ENCODE results near the gene LIPA. TPM values are rescaled to one million over a fixed set of nuclear protein-coding genes. Genes with fewer than 3 reads are reported as not detected.

The LIPA gene
- total RNA-seq (2021) (38.0 and 40.3 TPM in 2 replicates), Bru-seq, nascent RNA (percentile 51 among the genes with signal in this experiment), BruChase-seq, experiment 1, labeled RNA remaining after a 2-hour chase (percentile 53 among the genes with signal in this experiment), BruChase-seq, experiment 2, labeled RNA remaining after a 6-hour chase (percentile 58 among the genes with signal in this experiment)
- long read RNA-seq, transcript LIPA-202 (10 exons, 2,782 nt): major isoform, 64 of 81 reads
- long read RNA-seq, partial matches to known transcripts: 5 of 81 reads
- long read RNA-seq, other reads (novel, unspliced or antisense): 11 of 81 reads

DNA sequence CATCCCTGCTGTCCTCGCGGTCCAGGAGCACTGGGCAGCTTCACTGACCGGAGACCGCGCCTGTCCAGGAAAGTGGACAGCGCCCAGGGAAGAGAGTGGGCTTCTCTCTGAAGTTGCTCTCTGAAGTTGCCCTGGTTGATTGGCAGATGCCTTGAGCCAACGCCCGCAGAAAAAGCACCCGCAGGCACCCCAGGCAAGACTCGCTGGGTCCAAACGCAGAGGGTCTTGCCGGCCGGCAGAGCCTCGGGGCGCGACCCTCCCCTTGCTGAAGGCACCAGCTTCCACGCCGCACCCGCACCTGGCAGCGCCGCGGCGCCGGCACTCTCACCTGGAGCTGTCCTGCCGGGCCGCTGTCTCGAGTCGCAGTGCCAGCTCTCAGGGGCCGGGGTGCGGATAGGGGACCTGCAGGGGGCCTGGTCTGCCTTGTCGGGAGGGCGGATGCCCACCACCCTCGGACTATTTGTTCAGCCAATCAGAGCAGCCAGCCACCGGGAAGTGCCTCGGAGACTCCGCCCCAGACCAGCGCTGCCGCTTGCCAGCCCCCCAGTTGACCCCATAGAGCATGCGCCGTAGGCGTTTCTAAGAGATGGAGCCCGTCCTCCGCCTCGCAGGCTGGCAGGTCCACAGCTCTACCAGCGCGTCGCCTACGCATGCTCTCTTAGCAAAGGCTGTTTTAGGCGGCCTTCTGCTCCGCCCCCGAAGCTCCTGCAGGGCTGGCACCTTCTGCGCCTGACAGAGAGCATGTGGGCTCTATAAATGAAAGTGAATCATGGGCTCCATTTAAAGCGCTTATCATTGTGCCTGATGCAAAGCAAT is at the start of gene LIPA:
TSS of gene LIPA (minus strand) at position 367 of the 816 bp plus-strand sequence. CDS start 4,127 bp downstream, outside the sequence.
- no peaks in the 10 kb centered on the region for H3K27me3 ChIP-seq (replicated peaks; ENCODE audit: insufficient read depth, low read depth, low read length, poor library complexity)
- BruUV-seq (replicated peaks): no TSS peak
- H3K4me1 ChIP-seq (ENCODE audit: insufficient read depth, low read length, poor library complexity, severe bottlenecking): peaks cover 6% of the 10 kb centered on the region
- TF ChIP-seq EZH2 (IDR thresholded peaks at IDR 0.05; ENCODE audit: borderline replicate concordance, low read depth, low read length, poor library complexity, severe bottlenecking): no peak
- TF ChIP-seq, protein P1, sequence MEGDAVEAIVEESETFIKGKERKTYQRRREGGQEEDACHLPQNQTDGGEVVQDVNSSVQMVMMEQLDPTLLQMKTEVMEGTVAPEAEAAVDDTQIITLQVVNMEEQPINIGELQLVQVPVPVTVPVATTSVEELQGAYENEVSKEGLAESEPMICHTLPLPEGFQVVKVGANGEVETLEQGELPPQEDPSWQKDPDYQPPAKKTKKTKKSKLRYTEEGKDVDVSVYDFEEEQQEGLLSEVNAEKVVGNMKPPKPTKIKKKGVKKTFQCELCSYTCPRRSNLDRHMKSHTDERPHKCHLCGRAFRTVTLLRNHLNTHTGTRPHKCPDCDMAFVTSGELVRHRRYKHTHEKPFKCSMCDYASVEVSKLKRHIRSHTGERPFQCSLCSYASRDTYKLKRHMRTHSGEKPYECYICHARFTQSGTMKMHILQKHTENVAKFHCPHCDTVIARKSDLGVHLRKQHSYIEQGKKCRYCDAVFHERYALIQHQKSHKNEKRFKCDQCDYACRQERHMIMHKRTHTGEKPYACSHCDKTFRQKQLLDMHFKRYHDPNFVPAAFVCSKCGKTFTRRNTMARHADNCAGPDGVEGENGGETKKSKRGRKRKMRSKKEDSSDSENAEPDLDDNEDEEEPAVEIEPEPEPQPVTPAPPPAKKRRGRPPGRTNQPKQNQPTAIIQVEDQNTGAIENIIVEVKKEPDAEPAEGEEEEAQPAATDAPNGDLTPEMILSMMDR (conservative IDR thresholded peaks at IDR 0.05; ENCODE audit: low read depth, low read length): no peak
- peaks cover 4% of the 10 kb centered on the region for H3K9me3 ChIP-seq (ENCODE audit: low read depth, low read length, poor library complexity, severe bottlenecking)
- intact Hi-C loops (cut with micrococcal nuclease; ENCODE audit: unreplicated experiment): no loop called here
- POLR2A ChIA-PET (ENCODE audit: low non-redundant PET): no interaction called here
- peak within 1 kb of the TSS; percentile 73 for H3K27ac ChIP-seq (ENCODE audit: low read depth, low read length, poor library complexity, severe bottlenecking)
- CTCF ChIA-PET: no interaction called here
- H3K4me3 ChIP-seq (ENCODE audit: low read depth, low read length, poor library complexity, severe bottlenecking): peak within 1 kb of the TSS; percentile 96
- peak; percentile 99 for DNase-seq (ENCODE audit: low spot score)
- no peaks in the 10 kb centered on the region for H3K36me3 ChIP-seq (ENCODE audit: insufficient read depth, low read length, poor library complexity, severe bottlenecking)

DNA sequence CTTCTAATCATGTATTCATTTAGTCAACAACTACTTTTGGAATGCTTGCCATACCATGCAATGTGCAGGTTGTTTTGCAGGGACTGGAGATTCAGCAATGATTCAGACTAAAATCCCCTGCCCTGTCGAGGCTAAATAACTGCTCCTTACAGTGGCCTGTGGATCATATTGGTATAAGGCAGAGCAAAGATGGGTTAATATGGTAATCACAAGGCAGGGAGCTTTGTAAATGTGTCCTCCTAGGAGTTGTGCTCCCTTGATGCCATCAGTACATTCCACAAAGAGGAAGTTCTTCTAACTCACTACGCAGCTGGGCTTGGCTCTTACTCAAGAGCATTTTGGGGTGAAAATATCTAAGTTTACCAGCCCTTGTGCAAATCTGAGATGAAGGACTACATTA is 49.7 kb upstream of the LIPA start:
- peak overlapping the region; percentile 48 for H3K4me3 ChIP-seq (ENCODE audit: low read depth, low read length, poor library complexity, severe bottlenecking)

DNA sequence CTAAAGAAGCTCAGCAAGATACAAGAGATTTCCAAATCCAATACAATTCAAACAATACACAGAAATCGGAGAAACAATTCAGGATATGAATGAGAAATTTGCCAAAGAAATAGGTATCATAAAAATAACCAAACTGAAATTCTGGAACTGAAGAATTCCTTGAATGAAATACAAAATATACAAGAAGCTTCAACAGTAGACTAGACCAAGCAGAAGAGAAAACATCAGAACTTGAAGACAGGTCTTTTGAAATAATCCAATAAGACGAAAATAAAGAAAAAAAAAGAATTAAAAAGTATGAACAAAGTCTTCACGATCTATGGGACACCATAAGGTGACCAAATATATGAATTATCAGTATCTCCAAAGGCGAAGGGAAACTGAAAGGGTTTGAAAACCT is 47.5 kb upstream of the LIPA start:
- ChIA-PET CTCF (no interaction called here), POLR2A (ENCODE audit: low non-redundant PET) (no interaction called here)
- Histone ChIP-seq H3K4me3 (ENCODE audit: low read depth, low read length, poor library complexity, severe bottlenecking) (no peak overlapping the region), H3K4me1 (ENCODE audit: insufficient read depth, low read length, poor library complexity, severe bottlenecking) (peaks cover 7% of the 10 kb centered on the region), H3K9me3 (ENCODE audit: low read depth, low read length, poor library complexity, severe bottlenecking) (no peaks in the 10 kb centered on the region), H3K36me3 (ENCODE audit: insufficient read depth, low read length, poor library complexity, severe bottlenecking) (no peaks in the 10 kb centered on the region), H3K27ac (ENCODE audit: low read depth, low read length, poor library complexity, severe bottlenecking) (no peak overlapping the region), H3K27me3 (replicated peaks; ENCODE audit: insufficient read depth, low read depth, low read length, poor library complexity) (no peaks in the 10 kb centered on the region)
- no peak for TF ChIP-seq EZH2 (IDR thresholded peaks at IDR 0.05; ENCODE audit: borderline replicate concordance, low read depth, low read length, poor library complexity, severe bottlenecking)
- TF ChIP-seq, protein P1 (conservative IDR thresholded peaks at IDR 0.05; ENCODE audit: low read depth, low read length): no peak
- intact Hi-C loops (cut with micrococcal nuclease; ENCODE audit: unreplicated experiment): no loop called here
- no TSS peak for BruUV-seq (replicated peaks)
- DNase-seq (ENCODE audit: low spot score): no peak

More for the DNA sequence above, 49.7 kb upstream of the LIPA start:
- peak overlapping the region; percentile 83 for H3K27ac ChIP-seq (ENCODE audit: low read depth, low read length, poor library complexity, severe bottlenecking)
- H3K9me3 ChIP-seq (ENCODE audit: low read depth, low read length, poor library complexity, severe bottlenecking): no peaks in the 10 kb centered on the region
- DNase-seq (ENCODE audit: low spot score): peak; percentile 37
- peaks cover 7% of the 10 kb centered on the region for H3K4me1 ChIP-seq (ENCODE audit: insufficient read depth, low read length, poor library complexity, severe bottlenecking)
- ChIA-PET CTCF (no interaction called here), POLR2A (ENCODE audit: low non-redundant PET) (no interaction called here)
- TF ChIP-seq, protein P1 (conservative IDR thresholded peaks at IDR 0.05; ENCODE audit: low read depth, low read length): no peak
- TF ChIP-seq EZH2 (IDR thresholded peaks at IDR 0.05; ENCODE audit: borderline replicate concordance, low read depth, low read length, poor library complexity, severe bottlenecking): no peak
- intact Hi-C loops (cut with micrococcal nuclease; ENCODE audit: unreplicated experiment): no loop called here
- no peaks in the 10 kb centered on the region for H3K36me3 ChIP-seq (ENCODE audit: insufficient read depth, low read length, poor library complexity, severe bottlenecking)
- H3K27me3 ChIP-seq (replicated peaks; ENCODE audit: insufficient read depth, low read depth, low read length, poor library complexity): no peaks in the 10 kb centered on the region
- BruUV-seq (replicated peaks): no TSS peak

Measured in A673 (cell line).